Mesodermal cell (in vitro differentiated cells): Measurements from ENCODE around the gene GHR. TPM values are rescaled to one million over a fixed set of nuclear protein-coding genes. Genes with fewer than 3 reads are reported as not detected.

Experiments used
- H3K27ac ChIP-seq: 2 replicates; pipeline ENCODE4 v1.7.0; 2013; ENCODE audit warnings: mild to moderate bottlenecking, low read depth, low read length, moderate library complexity; ENCODE audit not compliant: severe bottlenecking
- H3K36me3 ChIP-seq: 2 replicates; pipeline ENCODE4 v1.7.1; 2013; ENCODE audit warnings: mild to moderate bottlenecking, low read length, moderate library complexity; ENCODE audit not compliant: control insufficient read depth, insufficient read depth
- H3K4me1 ChIP-seq: one replicate; pipeline ENCODE4 v1.7.1; 2013; ENCODE audit warnings: mild to moderate bottlenecking, low read length; ENCODE audit not compliant: insufficient read depth, control insufficient read depth, poor library complexity, severe bottlenecking
- H3K4me3 ChIP-seq: 2 replicates; pipeline ENCODE4 v1.7.0; 2013; ENCODE audit warnings: low read length, control low read depth, mild to moderate bottlenecking; ENCODE audit not compliant: insufficient read depth, poor library complexity, severe bottlenecking; ENCODE audit errors: extremely low read depth
- H3K9me3 ChIP-seq: 2 replicates; pipeline ENCODE4 v1.7.1; 2013; ENCODE audit warnings: mild to moderate bottlenecking, low read length, moderate library complexity; ENCODE audit not compliant: control insufficient read depth
- WGBS, 2 experiments: methylation state at CpG; one replicate each; pipeline ENCODE4 v1.1.5; 2013; ENCODE audit warnings: missing lambda C conversion rate in 2 of 2; ENCODE audit not compliant: insufficient coverage in 2 of 2; 5-methylcytosine and 5-hydroxymethylcytosine counted together
- polyA plus RNA-seq, 2 experiments: library from polyadenylated mRNA; stranded (reverse); fragments of 50-300 nt; gene quantifications; one replicate each; pipeline ENCODE4 v1.2.3, GENCODE V29; 2013

GHR gene
- 2.4 TPM for polyA plus RNA-seq (2013, experiment 1 of 2)
- 3.1 TPM for polyA plus RNA-seq (2013, experiment 2 of 2)

GRCh38 chr5:42423285-42424165 is at the start of gene GHR:
Gene GHR, plus strand, starts transcription at chr5:42423439. Its CDS starts 142,436 bp downstream, at chr5:42565875.
- WGBS, 2 experiments: 0 to 1% methylated on average over 26 to 40 of the region's 60 CpGs

GRCh38 chr5:42374679-42375273 is 48.5 kb upstream of the GHR start:
- Histone ChIP-seq H3K36me3 (no peaks in the 10 kb centered on the region), H3K4me3 (no peak overlapping the region), H3K27ac (no peak overlapping the region), H3K9me3 (no peaks in the 10 kb centered on the region), H3K4me1 (no peaks in the 10 kb centered on the region)
- 94 to 100% methylated on average over 2 to 3 of the region's 5 CpGs for WGBS, 2 experiments

More at GRCh38 chr5:42423285-42424165, at the start of gene GHR:
- peaks cover 3% of the 10 kb centered on the region for H3K9me3 ChIP-seq
- H3K4me1 ChIP-seq: peaks cover 7% of the 10 kb centered on the region
- H3K36me3 ChIP-seq: no peaks in the 10 kb centered on the region
- H3K27ac ChIP-seq: peak within 1 kb of the TSS; percentile 64
- H3K4me3 ChIP-seq: peak within 1 kb of the TSS; percentile 53

- Histone ChIP-seq H3K27ac (no peak overlapping the region), H3K4me1 (no peaks in the 10 kb centered on the region), H3K9me3 (no peaks in the 10 kb centered on the region), H3K4me3 (no peak overlapping the region), H3K36me3 (no peaks in the 10 kb centered on the region)
- 70 to 89% methylated on average over 1 of the region's 1 CpG for WGBS, 2 experiments
These were observed 45.7 kb upstream of the GHR start for GRCh38 chr5:42377496-42377895.

- no peak overlapping the region for H3K27ac ChIP-seq
- no peak overlapping the region for H3K4me3 ChIP-seq
- H3K9me3 ChIP-seq: no peaks in the 10 kb centered on the region
- no peaks in the 10 kb centered on the region for H3K4me1 ChIP-seq
- WGBS, 2 experiments: 100% methylated on average over 1 of the region's 2 CpGs; no CpG with 5 or more reads in 1 of the 2 experiments
- H3K36me3 ChIP-seq: no peaks in the 10 kb centered on the region
These were observed 41.3 kb upstream of the GHR start for GRCh38 chr5:42381973-42382372.

- H3K36me3 ChIP-seq: no peaks in the 10 kb centered on the region
- no peaks in the 10 kb centered on the region for H3K4me1 ChIP-seq
- no peak overlapping the region for H3K27ac ChIP-seq
- no peak overlapping the region for H3K4me3 ChIP-seq
- 80% methylated on average over 1 of the region's 2 CpGs; no CpG with 5 or more reads in 1 of the 2 experiments for WGBS, 2 experiments
- H3K9me3 ChIP-seq: peaks cover 1% of the 10 kb centered on the region
These were observed 35.7 kb upstream of the GHR start for GRCh38 chr5:42387563-42387962.

GRCh38 chr5:42390115-42390514 is 33.1 kb upstream of the GHR start:
- Histone ChIP-seq H3K4me1 (no peaks in the 10 kb centered on the region), H3K4me3 (no peak overlapping the region), H3K9me3 (peaks cover 9% of the 10 kb centered on the region), H3K36me3 (no peaks in the 10 kb centered on the region), H3K27ac (no peak overlapping the region)
- WGBS, 2 experiments: 80 to 83% methylated on average over 5 of the region's 5 CpGs

GRCh38 chr5:42392917-42393316 is 30.3 kb upstream of the GHR start:
- H3K4me1 ChIP-seq: no peaks in the 10 kb centered on the region
- no peak overlapping the region for H3K4me3 ChIP-seq
- WGBS, 2 experiments: 100% methylated on average over 1 of the region's 2 CpGs; no CpG with 5 or more reads in 1 of the 2 experiments
- H3K27ac ChIP-seq: no peak overlapping the region
- H3K9me3 ChIP-seq: peaks cover 9% of the 10 kb centered on the region
- no peaks in the 10 kb centered on the region for H3K36me3 ChIP-seq

GRCh38 chr5:42396111-42396510 is 27.1 kb upstream of the GHR start:
- whole genome bisulfite sequencing, 2 experiments: 83 to 87% methylated on average over 2 of the region's 5 CpGs
- Histone ChIP-seq H3K4me3 (no peak overlapping the region), H3K9me3 (peaks cover 9% of the 10 kb centered on the region), H3K36me3 (no peaks in the 10 kb centered on the region), H3K4me1 (no peaks in the 10 kb centered on the region), H3K27ac (no peak overlapping the region)

- 75 to 94% methylated on average over 3 to 7 of the region's 8 CpGs for WGBS, 2 experiments
- no peak overlapping the region for H3K27ac ChIP-seq
- no peak overlapping the region for H3K4me3 ChIP-seq
- H3K4me1 ChIP-seq: no peaks in the 10 kb centered on the region
- H3K36me3 ChIP-seq: no peaks in the 10 kb centered on the region
- H3K9me3 ChIP-seq: peaks cover 9% of the 10 kb centered on the region
These were observed 26.0 kb upstream of the GHR start for GRCh38 chr5:42397267-42397666.

GRCh38 chr5:42399702-42400101 is 23.5 kb upstream of the GHR start:
- Histone ChIP-seq H3K27ac (no peak overlapping the region), H3K9me3 (no peaks in the 10 kb centered on the region), H3K4me1 (no peaks in the 10 kb centered on the region), H3K36me3 (no peaks in the 10 kb centered on the region), H3K4me3 (no peak overlapping the region)
- no CpG with 5 or more reads among the region's 2 CpGs for WGBS, 2 experiments

GRCh38 chr5:42400474-42400873 is 22.8 kb upstream of the GHR start:
- Histone ChIP-seq H3K4me1 (no peaks in the 10 kb centered on the region), H3K27ac (no peak overlapping the region), H3K9me3 (no peaks in the 10 kb centered on the region), H3K36me3 (no peaks in the 10 kb centered on the region), H3K4me3 (no peak overlapping the region)
- WGBS, 2 experiments: 70 to 100% methylated on average over 2 of the region's 3 CpGs
